Heart right ventricle (tissue), 16 donors: ENCODE results near the gene TCF7L2. TPM values are rescaled to one million over a fixed set of nuclear protein-coding genes. Genes with fewer than 3 reads are reported as not detected.

Experiments
- ATAC-seq, 8 donors: fragments of 200-7000 bp; cut with Tn5 transposase; one replicate each; pipeline ENCODE4 v1.9.1; 2020; ENCODE audit warnings: mild to moderate bottlenecking in 8 of 8, moderate library complexity in 8 of 8, moderate number of reproducible peaks in 1 of 8
- DNase-seq, 2 donors: peaks; one replicate each; pipeline ENCODE4 v3.0.0-alpha.2; 2020
- H3K27ac ChIP-seq, 10 donors: fragments of 200-600 bp; sonication (generic) in 2 of 10; one replicate each; pipeline versions ENCODE4 v1.5.0 to v1.8.0; 2020 to 2022; ENCODE audit warnings: mild to moderate bottlenecking in 3 of 10
- H3K27me3 ChIP-seq, 7 donors: fragments of 200-600 bp; one replicate each; pipeline ENCODE4 v1.8.0; 2021 to 2022; ENCODE audit warnings: mild to moderate bottlenecking in 2 of 7
- H3K36me3 ChIP-seq, 9 donors: fragments of 200-600 bp; sonication (generic) in 1 of 9; one replicate each; pipeline versions ENCODE4 v1.5.0 to v1.8.0; 2020 to 2022; ENCODE audit warnings: mild to moderate bottlenecking in 2 of 9
- H3K4me1 ChIP-seq, 9 donors: fragments of 200-600 bp; sonication (generic) in 1 of 9; one replicate each; pipeline versions ENCODE4 v1.5.0 to v1.8.0; 2020 to 2022; ENCODE audit warnings: mild to moderate bottlenecking in 4 of 9
- H3K4me3 ChIP-seq, 10 donors: fragments of 200-600 bp; sonication (generic) in 2 of 10; one replicate each; pipeline versions ENCODE4 v1.5.0 to v1.8.0; 2020 to 2022; ENCODE audit warnings: mild to moderate bottlenecking in 7 of 10, moderate library complexity in 2 of 10
- H3K9me3 ChIP-seq, 11 donors: fragments of 200-600 bp in 10 of 11; sonication (generic) in 2 of 11; one replicate each; pipeline versions ENCODE4 v1.5.0 to v1.8.0; 2013 to 2022; ENCODE audit warnings: mild to moderate bottlenecking in 2 of 11, control low read depth in 1 of 11, moderate library complexity in 1 of 11
- WGBS, 2 donors: extraction: QIAGEN DNeasy Blood & Tissue Kit; methylation state at CpG; one replicate each; pipeline ENCODE4 v1.1.7; 2013; ENCODE audit warnings: inconsistent platforms in 1 of 2; 5-methylcytosine and 5-hydroxymethylcytosine counted together
- intact Hi-C, 10 donors: fragments of 100-400 bp; cut with DNase I; formaldehyde crosslinking; loops; one replicate each; pipeline versions ENCODE4 v1.11.1 to v1.14.2; 2022
- polyA plus RNA-seq, 2 donors: library from polyadenylated mRNA; stranded (reverse); fragments of 200-250 nt; gene quantifications; one replicate each; pipeline ENCODE4 v1.2.3, GENCODE V29; 2013
- total RNA-seq, 10 donors: library from RNA; stranded (reverse); fragmentation: NEBNext Ultra II Directional in 3 of 10; extraction: Animal tissue kit (Norgen Biotek cat#: 25700) in 3 of 10; gene quantifications; one replicate each; pipeline versions ENCODE4 v1.2.1 to v1.2.4, GENCODE V29; 2021 to 2023
- TF ChIP-seq, protein P1 (sequence below), 9 donors: fragments of 200-600 bp; sonication (generic) in 2 of 9; IDR thresholded peaks; one replicate each; pipeline versions ENCODE4 v1.5.0 to v1.8.0; 2021 to 2022; ENCODE audit warnings: antibody characterized with exemption in 9 of 9, mild to moderate bottlenecking in 5 of 9, moderate library complexity in 1 of 9
- donor health status: Arrhythmogenic right ventricular cardiomyopathy.
- donor health status: ischemic (EF 13 %, LVEDD 7.1; RV severe dilation, severe dysfunction).
- donor health status: healthy with polysubstance abuse.
- donor health status: DM: no; HTN: yes; CAD: no.
- donor health status: DM: no; HTN: no; CAD: no.
- donor health status: ischemic (EF 25% LVEDD 6.9; RV normal size, moderate dysfunction).
- donor health status: ischemic (EF 25% LVEDD 5.7; RV mildly dilated, moderate dysfunction).
- donor health status: healthy.
- donor health status: DM: yes; HTN: yes; CAD: no.
- donor health status: Ischemic cardiomyopathy.
- donor health status: ischemic (EF 35%, LVEDD 5.7; RV mildly dilated, moderate dysfunction).
- donor health status: nonischemic (EF 11% LVEDD 7.7; RV severe dilation, severe dysfunction).
- donor health status: DM: yes; HTN: yes; CAD: no.
- donor health status: PGD.
- donor health status: ischemic (EF 29% LVEDD 5.4; RV normal size, mild dysfunction).
- donor health status: nonischemic (EF 23%, LVEDD 6.1; RV moderate dilation, normal function).

Gene TCF7L2
- total and polyA plus RNA-seq, 12 donors: 3.6 to 15.8 (median 11.8) TPM

DNA sequence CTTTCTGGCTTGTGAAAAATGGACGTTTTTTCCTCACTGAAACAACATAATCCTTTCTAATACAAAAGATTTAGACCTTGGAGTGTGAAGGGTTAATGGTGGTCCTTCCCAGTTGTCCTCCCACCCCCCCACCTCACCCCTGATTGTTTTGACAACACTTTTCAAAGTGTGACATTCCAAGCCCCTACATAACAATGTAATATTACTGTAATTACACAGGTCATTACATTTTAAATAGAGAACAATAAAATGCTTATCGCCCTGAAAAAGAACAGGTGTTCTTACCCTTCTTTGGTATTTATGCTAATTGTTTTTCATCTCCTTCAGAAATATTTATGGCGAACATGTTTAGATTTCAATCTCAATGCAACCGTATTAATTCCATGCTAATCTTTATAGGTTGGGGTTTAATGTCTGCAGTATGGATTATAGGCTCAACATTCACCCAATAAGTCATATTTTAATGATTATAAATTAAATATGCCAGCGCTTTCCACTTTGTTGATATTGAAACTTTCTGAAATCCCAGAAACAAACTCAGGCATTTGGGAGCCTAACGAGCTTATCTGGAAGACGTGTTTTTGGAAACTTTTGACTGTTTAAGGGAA lies 5.0 kb downstream of the TCF7L2 start:
- intact Hi-C loops: loop anchor here in 8 of 10 donors (5.0 to 10.0 kb wide), 14 partner anchors 42 to 478 kb away; no protein-coding TSS in a partner anchor

DNA sequence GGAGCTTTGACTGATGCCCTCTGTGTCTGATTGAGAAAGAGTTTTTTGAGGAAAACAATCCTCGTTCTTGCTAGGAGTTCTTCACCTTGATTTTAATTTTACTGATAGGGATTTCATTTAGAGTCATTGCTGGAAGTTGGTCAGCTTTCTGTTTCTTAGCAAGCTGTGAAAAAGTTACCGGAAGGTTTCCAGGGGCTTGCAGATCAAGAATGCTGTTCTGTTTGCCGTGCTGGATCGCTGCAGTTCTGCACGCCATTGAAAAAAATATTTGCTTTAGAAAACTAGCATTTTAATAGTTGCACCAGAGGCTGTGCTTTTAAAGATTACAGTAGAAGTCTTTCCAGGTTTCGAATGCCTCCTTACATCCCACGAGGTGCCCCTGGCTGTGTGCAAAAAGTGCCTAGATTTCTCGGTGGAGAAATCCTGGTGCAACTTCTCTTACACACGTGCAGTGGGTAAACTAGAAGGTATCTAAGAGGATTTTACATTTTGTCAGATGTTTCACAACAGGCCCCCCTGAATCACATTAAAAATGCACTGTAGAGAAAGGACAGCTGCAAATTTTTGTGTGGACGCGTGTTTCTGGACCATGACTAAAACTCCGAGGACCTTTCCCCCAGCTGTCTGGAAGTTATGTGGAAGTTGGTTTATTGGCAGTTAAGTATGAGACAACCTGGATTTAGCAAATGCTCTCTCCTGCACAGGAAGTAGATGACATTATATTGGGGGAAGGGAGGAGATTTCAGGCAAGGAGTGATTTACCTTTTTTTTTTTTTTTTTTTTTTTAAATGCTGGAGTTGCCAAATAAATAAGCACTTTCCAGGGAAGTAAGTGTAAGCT lies 5.8 kb downstream of the TCF7L2 start:
- peak overlapping the region in 9 of 10 donors; percentile 6 to 81 (median 34) for H3K4me3 ChIP-seq
- H3K9me3 ChIP-seq: no peaks in the 10 kb centered on the region
- TF ChIP-seq, protein P1, sequence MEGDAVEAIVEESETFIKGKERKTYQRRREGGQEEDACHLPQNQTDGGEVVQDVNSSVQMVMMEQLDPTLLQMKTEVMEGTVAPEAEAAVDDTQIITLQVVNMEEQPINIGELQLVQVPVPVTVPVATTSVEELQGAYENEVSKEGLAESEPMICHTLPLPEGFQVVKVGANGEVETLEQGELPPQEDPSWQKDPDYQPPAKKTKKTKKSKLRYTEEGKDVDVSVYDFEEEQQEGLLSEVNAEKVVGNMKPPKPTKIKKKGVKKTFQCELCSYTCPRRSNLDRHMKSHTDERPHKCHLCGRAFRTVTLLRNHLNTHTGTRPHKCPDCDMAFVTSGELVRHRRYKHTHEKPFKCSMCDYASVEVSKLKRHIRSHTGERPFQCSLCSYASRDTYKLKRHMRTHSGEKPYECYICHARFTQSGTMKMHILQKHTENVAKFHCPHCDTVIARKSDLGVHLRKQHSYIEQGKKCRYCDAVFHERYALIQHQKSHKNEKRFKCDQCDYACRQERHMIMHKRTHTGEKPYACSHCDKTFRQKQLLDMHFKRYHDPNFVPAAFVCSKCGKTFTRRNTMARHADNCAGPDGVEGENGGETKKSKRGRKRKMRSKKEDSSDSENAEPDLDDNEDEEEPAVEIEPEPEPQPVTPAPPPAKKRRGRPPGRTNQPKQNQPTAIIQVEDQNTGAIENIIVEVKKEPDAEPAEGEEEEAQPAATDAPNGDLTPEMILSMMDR (IDR thresholded peaks at IDR 0.05): no peak
- H3K27ac ChIP-seq: peak overlapping the region in 8 of 10 donors; percentile 27 to 66 (median 53)
- intact Hi-C loops: loop anchor here in 7 of 10 donors (5.0 to 10.0 kb wide), 7 partner anchors 41 to 429 kb away; no protein-coding TSS in a partner anchor
- peak in 1 of 8 donors; percentile 23 for ATAC-seq
- H3K27me3 ChIP-seq: peaks cover 0 to 26% (median 0%) of the 10 kb centered on the region in 7 donors
- peaks cover 0 to 5% (median 0%) of the 10 kb centered on the region in 9 donors for H3K36me3 ChIP-seq
- H3K4me1 ChIP-seq: peaks cover 9 to 75% (median 60%) of the 10 kb centered on the region in 9 donors
- 7 to 14% methylated on average over 12 of the region's 12 CpGs for WGBS, 2 donors
- no peak for DNase-seq

More for the DNA sequence above, 5.0 kb downstream of the TCF7L2 start:
- DNase-seq (no peak), ATAC-seq (no peak)
- H3K36me3 ChIP-seq: peaks cover 0 to 5% (median 0%) of the 10 kb centered on the region in 9 donors
- TF ChIP-seq, protein P1 (IDR thresholded peaks at IDR 0.05): no peak
- H3K4me3 ChIP-seq: peak overlapping the region in 8 of 10 donors; percentile 6 to 81 (median 37)
- H3K4me1 ChIP-seq: peaks cover 9 to 71% (median 60%) of the 10 kb centered on the region in 9 donors
- 47 to 48% methylated on average over 7 of the region's 7 CpGs for WGBS, 2 donors
- H3K27me3 ChIP-seq: peaks cover 0 to 26% (median 0%) of the 10 kb centered on the region in 7 donors
- no peaks in the 10 kb centered on the region for H3K9me3 ChIP-seq
- peak overlapping the region in 8 of 10 donors; percentile 22 to 66 (median 53) for H3K27ac ChIP-seq

DNA sequence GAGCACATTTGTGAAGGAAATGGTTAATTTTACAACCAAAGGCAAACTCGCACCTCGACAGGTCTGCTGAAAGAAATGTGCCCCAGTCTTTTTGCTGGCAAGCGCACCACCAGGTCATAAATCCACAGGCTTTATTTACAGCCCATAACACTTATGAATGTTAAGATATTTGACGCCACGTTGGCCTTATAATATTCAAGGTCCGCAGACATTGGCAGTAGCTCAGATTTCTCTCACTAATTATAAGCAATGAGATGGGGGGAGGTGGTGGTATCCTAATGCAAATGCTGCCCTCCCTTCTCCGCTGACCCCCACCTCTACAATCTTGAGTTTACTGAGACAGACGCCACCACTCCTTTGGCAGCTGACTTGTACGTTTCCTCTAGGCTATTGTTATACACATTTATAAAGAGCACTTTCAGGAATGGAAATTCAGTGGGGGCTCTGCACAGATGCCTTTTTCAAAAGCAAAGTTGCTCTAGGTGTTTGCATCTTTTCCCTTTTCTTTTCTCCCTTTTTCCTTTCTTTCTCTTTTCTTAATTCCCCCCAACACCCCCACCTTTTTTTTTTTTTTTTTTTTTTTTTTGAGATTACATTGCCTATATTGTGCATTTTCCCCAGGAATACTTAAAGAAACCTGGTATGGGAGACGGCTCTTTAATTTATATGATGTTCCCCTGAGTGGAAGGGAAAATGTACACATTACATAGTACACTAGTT lies 6.7 kb downstream of the TCF7L2 start:
- Histone ChIP-seq H3K27me3 (peaks cover 0 to 26% (median 0%) of the 10 kb centered on the region in 7 donors), H3K27ac (peak overlapping the region in 8 of 10 donors; percentile 6 to 66 (median 38)), H3K9me3 (no peaks in the 10 kb centered on the region), H3K4me3 (peak overlapping the region in 3 of 10 donors; percentile 4 to 81 (median 71)), H3K36me3 (peaks cover 0 to 5% (median 0%) of the 10 kb centered on the region in 9 donors), H3K4me1 (peaks cover 9 to 81% (median 60%) of the 10 kb centered on the region in 9 donors)
- 45 to 50% methylated on average over 10 of the region's 10 CpGs for WGBS, 2 donors
- TF ChIP-seq, protein P1 (IDR thresholded peaks at IDR 0.05): no peak
- ATAC-seq (no peak), DNase-seq (no peak)
- intact Hi-C loops: loop anchor here in 7 of 10 donors (5.0 to 10.0 kb wide), 7 partner anchors 41 to 428 kb away; no protein-coding TSS in a partner anchor
